HepG2 (cell line): ENCODE results near the gene LPAR1. TPM values are rescaled to one million over a fixed set of nuclear protein-coding genes. Genes with fewer than 3 reads are reported as not detected.

Source experiments
- ATAC-seq: fragments of 200-7000 bp; cut with Tn5 transposase; 3 replicates; pipeline ENCODE4 v1.9.1; 2020; ENCODE audit warnings: mild to moderate bottlenecking, moderate library complexity
- BruUV-seq: library from RNA; stranded (reverse); fragments of 400-500 nt; replicated peaks from 2 replicates; lab custom pipeline; 2021; lab: Mats Ljungman, UMichigan
- CTCF ChIA-PET: fragments of 300-600 bp; formaldehyde crosslinking; extraction: SDS; loops from one replicate; lab custom pipeline; 2021; ENCODE audit warnings: low total read pairs, inconsistent platforms, low intra/inter-chr PET ratio; lab: Yijun Ruan, JAX
- POLR2A ChIA-PET: fragments of 350-600 bp; sonication (Branson Sonifier 250); formaldehyde crosslinking; loops from one replicate; lab custom pipeline; 2020; ENCODE audit warnings: antibody characterized with exemption, inconsistent platforms; lab: Yijun Ruan, JAX
- DNase-seq: peaks from one replicate; pipeline ENCODE4 v3.0.0-alpha.2; 2015; ENCODE audit warnings: low spot score
- FAIRE-seq: peaks from 3 replicates; lab custom pipeline; 2011; peaks lifted over from hg19 to GRCh38; lab: Jason Lieb, UNC
- H2AFZ ChIP-seq: one replicate; pipeline ENCODE4 v1.6.1; 2011; ENCODE audit warnings: low read length, inconsistent platforms
- H3K27ac ChIP-seq: fragments of 300-600 bp; 3 replicates; pipeline ENCODE4 v1.8.0; 2011; ENCODE audit warnings: mixed run types, mild to moderate bottlenecking, mixed read lengths, low read length, inconsistent platforms; ENCODE audit not compliant: insufficient read depth; ENCODE audit errors: extremely low read length
- H3K27me3 ChIP-seq, 2 experiments: fragments of 200-600 bp in 1 of 2; 2 replicates in 1 of 2; 3 replicates in 1 of 2; pipeline versions ENCODE4 v1.6.0 to v1.8.0; 2011; ENCODE audit warnings: low read length in 2 of 2, mild to moderate bottlenecking in 2 of 2, moderate library complexity in 2 of 2, inconsistent platforms in 1 of 2; ENCODE audit not compliant: insufficient read depth in 2 of 2, control insufficient read depth in 1 of 2
- H3K36me3 ChIP-seq, 2 experiments: fragments of 200-600 bp in 1 of 2; replicated peaks in 1 of 2; 2 replicates in 1 of 2; 3 replicates in 1 of 2; pipeline versions ENCODE4 v1.5.1 to v1.8.0; 2011; ENCODE audit warnings: low read length in 2 of 2, inconsistent platforms in 1 of 2; ENCODE audit not compliant: insufficient read depth in 2 of 2, control insufficient read depth in 1 of 2
- H3K4me1 ChIP-seq: 2 replicates; pipeline ENCODE4 v1.5.1; 2012; ENCODE audit warnings: low read length, inconsistent platforms; ENCODE audit not compliant: insufficient read depth
- H3K4me2 ChIP-seq: 2 replicates; pipeline ENCODE4 v1.6.0; 2011; ENCODE audit warnings: low read depth, low read length, inconsistent platforms
- H3K4me3 ChIP-seq, 3 experiments: fragments of 200-600 bp in 1 of 3; sonication (generic), shearing (Covaris generic) in 1 of 3; replicated peaks in 1 of 3; 2 replicates each; pipeline ENCODE4 v1.5.1; 2011 to 2016; ENCODE audit warnings: low read length in 3 of 3, inconsistent platforms in 2 of 3, low read depth in 2 of 3, mild to moderate bottlenecking in 2 of 3, control low read depth in 1 of 3, mixed read lengths in 1 of 3; ENCODE audit not compliant: insufficient read depth in 1 of 3
- H3K79me2 ChIP-seq: one replicate; pipeline ENCODE4 v1.6.1; 2011; ENCODE audit warnings: low read length, inconsistent platforms; ENCODE audit not compliant: insufficient read depth
- H3K9ac ChIP-seq: 2 replicates; pipeline ENCODE4 v1.6.0; 2011; ENCODE audit warnings: mild to moderate bottlenecking, low read depth, low read length, inconsistent platforms; ENCODE audit not compliant: insufficient read depth
- H3K9me3 ChIP-seq: 2 replicates; pipeline ENCODE4 v1.5.1; 2012; ENCODE audit warnings: mild to moderate bottlenecking, low read length
- H4K20me1 ChIP-seq: 2 replicates; pipeline ENCODE4 v1.6.0; 2011; ENCODE audit warnings: inconsistent platforms, mild to moderate bottlenecking, low read length, moderate library complexity; ENCODE audit not compliant: insufficient read depth
- ATF7 ChIP-seq, 2 experiments: fragments of 450-650 bp in 1 of 2; sonication (generic) in 1 of 2; formaldehyde crosslinking in 1 of 2; IDR thresholded peaks; 2 replicates each; pipeline versions ENCODE4 v1.4.0 to v1.6.1; 2016 to 2020; ENCODE audit warnings: antibody characterized with exemption in 1 of 2, mild to moderate bottlenecking in 1 of 2, missing genetic modification reagents in 1 of 2
- CCAR2 ChIP-seq: fragments of 200-400 bp; formaldehyde crosslinking; optimal IDR thresholded peaks from 2 replicates; pipeline ENCODE3; 2018; ENCODE audit warnings: low read depth, mild to moderate bottlenecking, low read length, moderate library complexity
- CENPBD1 ChIP-seq: sonication (generic); formaldehyde crosslinking; IDR thresholded peaks from 2 replicates; pipeline ENCODE4 v1.8.0; 2022; ENCODE audit warnings: missing genetic modification reagents, low read depth, mild to moderate bottlenecking, borderline replicate concordance
- ESRRA ChIP-seq: sonication (generic); formaldehyde crosslinking; IDR thresholded peaks from 2 replicates; pipeline ENCODE4 v1.5.1; 2020; ENCODE audit warnings: mild to moderate bottlenecking, low read depth, missing genetic modification reagents
- FOXK1 ChIP-seq: sonication (generic); formaldehyde crosslinking; IDR thresholded peaks from 2 replicates; pipeline ENCODE4 v1.4.0; 2020; ENCODE audit warnings: low read depth, missing genetic modification reagents, borderline replicate concordance
- GMEB1 ChIP-seq: sonication (generic); formaldehyde crosslinking; IDR thresholded peaks from 2 replicates; pipeline ENCODE4 v1.5.1; 2020; ENCODE audit warnings: missing genetic modification reagents, mild to moderate bottlenecking, borderline replicate concordance
- HNRNPUL1 ChIP-seq: fragments of 200-400 bp; formaldehyde crosslinking; IDR thresholded peaks from 2 replicates; pipeline ENCODE4 v1.6.1; 2017; ENCODE audit warnings: low read depth, mild to moderate bottlenecking, low read length, moderate library complexity
- MAFF ChIP-seq: IDR thresholded peaks from 2 replicates; pipeline ENCODE4 v1.6.1; 2011; ENCODE audit warnings: low read depth, low read length, improper control_type of control experiment
- MED1 ChIP-seq: sonication (generic); formaldehyde crosslinking; IDR thresholded peaks from 2 replicates; pipeline ENCODE4 v1.4.0; 2020; ENCODE audit warnings: missing genetic modification reagents
- MEIS2 ChIP-seq: sonication (generic); formaldehyde crosslinking; IDR thresholded peaks from 2 replicates; pipeline ENCODE4 v1.9.0; 2021; ENCODE audit warnings: mild to moderate bottlenecking, missing genetic modification reagents
- NAIF1 ChIP-seq: sonication (generic); formaldehyde crosslinking; IDR thresholded peaks from 2 replicates; pipeline ENCODE4 v1.5.0; 2020; ENCODE audit warnings: mild to moderate bottlenecking, missing genetic modification reagents, borderline replicate concordance
- NPAS2 ChIP-seq: sonication (generic); formaldehyde crosslinking; IDR thresholded peaks from 2 replicates; pipeline ENCODE4 v1.8.0; 2022; ENCODE audit warnings: mild to moderate bottlenecking, missing genetic modification reagents, borderline replicate concordance
- RBFOX2 ChIP-seq: fragments of 200-400 bp; formaldehyde crosslinking; IDR thresholded peaks from 2 replicates; pipeline ENCODE4 v1.6.1; 2017; ENCODE audit warnings: low read depth, mild to moderate bottlenecking, low read length
- SMAD1 ChIP-seq: sonication (generic); formaldehyde crosslinking; IDR thresholded peaks from 2 replicates; pipeline ENCODE4 v1.4.0; 2020; ENCODE audit warnings: missing genetic modification reagents, low read depth, mild to moderate bottlenecking, borderline replicate concordance
- SP1 ChIP-seq, 2 experiments: fragments of 450-650 bp in 1 of 2; sonication (generic) in 1 of 2; formaldehyde crosslinking in 1 of 2; IDR thresholded peaks; 2 replicates each; pipeline versions ENCODE4 v1.4.0 to v1.6.1; 2016 to 2020; ENCODE audit warnings: missing genetic modification reagents in 1 of 2
- SYNCRIP ChIP-seq: fragments of 200-400 bp; formaldehyde crosslinking; IDR thresholded peaks from 2 replicates; pipeline ENCODE4 v1.6.1; 2018; ENCODE audit warnings: mild to moderate bottlenecking, low read depth, low read length; ENCODE audit not compliant: insufficient read depth
- ZBTB7B ChIP-seq: sonication (generic); formaldehyde crosslinking; IDR thresholded peaks from 2 replicates; pipeline ENCODE4 v1.4.0; 2020; ENCODE audit warnings: missing genetic modification reagents
- ZNF513 ChIP-seq: sonication (generic); formaldehyde crosslinking; conservative IDR thresholded peaks from 2 replicates; pipeline ENCODE4 v1.5.0; 2020; ENCODE audit warnings: missing genetic modification reagents
- WGBS: methylation state at CpG from one replicate; pipeline ENCODE4 v1.1.6; 2017; ENCODE audit warnings: low lambda C conversion rate; 5-methylcytosine and 5-hydroxymethylcytosine counted together
- in situ Hi-C: cut with HindIII; loops from 2 replicates; pipeline ENCODE4 v1.10.0; 2017; ENCODE audit warnings: low pct_unique_long_range_greater_than_20kb; ENCODE audit not compliant: extremely low pct_ligation_motif_present
- intact Hi-C: fragments of 100-400 bp; cut with micrococcal nuclease; formaldehyde crosslinking; loops from one replicate; pipeline ENCODE4 v1.10.0; 2022; ENCODE audit not compliant: unreplicated experiment
- polyA plus RNA-seq, 8 experiments: library from polyadenylated mRNA; depleted of rRNA in 3 of 8; stranded (reverse) in 7 of 8; unstranded in 1 of 8; fragments of >200 nt; fragmentation: Illumina TruSeq in 4 of 8; extraction: Trizol in 4 of 8; gene quantifications; 2 replicates each; pipeline versions ENCODE4 v1.2.1 to v1.2.3, GENCODE V29; 2011 to 2016; ENCODE audit warnings: low read depth in 4 of 8, missing spikeins in 1 of 8, mixed read lengths in 1 of 8; ENCODE audit not compliant: insufficient read depth in 1 of 8
- total RNA-seq, 5 experiments: library from RNA; depleted of rRNA; stranded (reverse); fragments of >200 nt; fragmentation: Illumina TruSeq; extraction: Trizol; gene quantifications; 2 replicates each; pipeline ENCODE4 v1.2.3, GENCODE V29; 2016; ENCODE audit warnings: low read depth in 1 of 5

The LPAR1 gene
- total and polyA plus RNA-seq, 2 of the 13 experiments (the other 11 are each of a cell fraction or from before 2014, with no cell fraction given), result not detected

GRCh38 chr9:111005746-111006470, 32.4 kb downstream of the LPAR1 start:
- no peak overlapping the region for H3K4me3 ChIP-seq
- WGBS, result 0% methylated on average over 1 of the region's 1 CpG
- POLR2A ChIA-PET, result no interaction called here
- no peak overlapping the region for H3K27ac ChIP-seq
- no peaks in the 10 kb centered on the region for H3K36me3 ChIP-seq
- H3K9ac ChIP-seq, result no peak overlapping the region
- BruUV-seq, result no TSS peak
- ATAC-seq, result no peak
- no peaks in the 10 kb centered on the region for H3K9me3 ChIP-seq
- TF ChIP-seq CENPBD1 (CRISPR knock-in tag) (no peak), SP1 (IDR thresholded peaks at IDR 0.05) (no peak), SP1 (CRISPR knock-in tag; IDR thresholded peaks at IDR 0.05) (no peak), ZBTB7B (no peak), NPAS2 (CRISPR knock-in tag) (no peak), MEIS2 (CRISPR knock-in tag) (no peak), SMAD1 (CRISPR knock-in tag) (no peak), ATF7 (IDR thresholded peaks at IDR 0.05) (no peak), ATF7 (CRISPR knock-in tag; IDR thresholded peaks at IDR 0.05) (no peak), NAIF1 (CRISPR knock-in tag) (no peak), MED1 (no peak), CCAR2 (no peak), ESRRA (CRISPR knock-in tag) (no peak), FOXK1 (no peak), RBFOX2 (no peak), GMEB1 (CRISPR knock-in tag) (no peak), MAFF (no peak), ZNF513 (CRISPR knock-in tag) (no peak), HNRNPUL1 (no peak), SYNCRIP (no peak)
- TF ChIP-seq, all 625 proteins: peak for 0
- CTCF ChIA-PET, result no interaction called here
- Histone ChIP-seq H3K4me1 (no peaks in the 10 kb centered on the region), H2AFZ (no peak overlapping the region), H3K79me2 (no peaks in the 10 kb centered on the region), H3K27me3 (no peaks in the 10 kb centered on the region), H4K20me1 (no peaks in the 10 kb centered on the region), H3K4me2 (no peak overlapping the region)
- in situ Hi-C loops, result no loop called here
- FAIRE-seq (no peak), DNase-seq (no peak)
- intact Hi-C loops, result no loop called here
